ENCODE measurements around the gene ZNF462.

The ZNF462 gene

GRCh38 chr9:107049046-107049802 is 186.3 kb downstream of the ZNF462 start:
- TF ChIP-seq CTCF (IDR thresholded peaks at IDR 0.05; ENCODE audit: low read depth, low read length) (no peak), MYC (IDR thresholded peaks at IDR 0.05; ENCODE audit: low read depth, low read length) (no peak), MAX (IDR thresholded peaks at IDR 0.05; ENCODE audit: low read depth, low read length) (no peak), POLR2A (IDR thresholded peaks at IDR 0.05; ENCODE audit: extremely low read depth, insufficient read length) (no peak)
- no peak for DNase-seq (ENCODE audit: low read depth)
- no peak overlapping the region for H3K4me3 ChIP-seq (ENCODE audit: low read depth, low read length)

- no peak overlapping the region for H3K4me3 ChIP-seq (ENCODE audit: low read depth, low read length)
- no peak for DNase-seq (ENCODE audit: low read depth)
- TF ChIP-seq CTCF (IDR thresholded peaks at IDR 0.05; ENCODE audit: low read depth, low read length): no peak
Measured at GRCh38 chr9:107049803-107050184, 186.8 kb downstream of the ZNF462 start.

- no peak overlapping the region for H3K4me3 ChIP-seq (ENCODE audit: low read depth, low read length)
- no peak for DNase-seq (ENCODE audit: low read depth)
- TF ChIP-seq MYC (IDR thresholded peaks at IDR 0.05; ENCODE audit: low read depth, low read length) (no peak), CTCF (IDR thresholded peaks at IDR 0.05; ENCODE audit: low read depth, low read length) (no peak), POLR2A (IDR thresholded peaks at IDR 0.05; ENCODE audit: extremely low read depth, insufficient read length) (no peak), MAX (IDR thresholded peaks at IDR 0.05; ENCODE audit: low read depth, low read length) (no peak)
Measured at GRCh38 chr9:107051392-107051791, 188.4 kb downstream of the ZNF462 start.

- no peak for DNase-seq (ENCODE audit: low read depth)
Measured at GRCh38 chr9:107054146-107054545, 191.2 kb downstream of the ZNF462 start.

GRCh38 chr9:107059220-107059619 is 196.3 kb downstream of the ZNF462 start:
- no peak for DNase-seq (ENCODE audit: low read depth)
- TF ChIP-seq CTCF (IDR thresholded peaks at IDR 0.05; ENCODE audit: low read depth, low read length): no peak
- TF ChIP-seq MYC (IDR thresholded peaks at IDR 0.05; ENCODE audit: low read depth, low read length): no peak
- TF ChIP-seq POLR2A (IDR thresholded peaks at IDR 0.05; ENCODE audit: extremely low read depth, insufficient read length): no peak
- TF ChIP-seq MAX (IDR thresholded peaks at IDR 0.05; ENCODE audit: low read depth, low read length): no peak
- no peak overlapping the region for H3K4me3 ChIP-seq (ENCODE audit: low read depth, low read length)

More at GRCh38 chr9:107054146-107054545, 191.2 kb downstream of the ZNF462 start:
- no peak overlapping the region for H3K4me3 ChIP-seq (ENCODE audit: low read depth, low read length)
- TF ChIP-seq CTCF (IDR thresholded peaks at IDR 0.05; ENCODE audit: low read depth, low read length) (no peak), MYC (IDR thresholded peaks at IDR 0.05; ENCODE audit: low read depth, low read length) (no peak), MAX (IDR thresholded peaks at IDR 0.05; ENCODE audit: low read depth, low read length) (no peak), POLR2A (IDR thresholded peaks at IDR 0.05; ENCODE audit: extremely low read depth, insufficient read length) (no peak)

- H3K4me3 ChIP-seq (ENCODE audit: low read depth, low read length): no peak overlapping the region
- TF ChIP-seq MYC (IDR thresholded peaks at IDR 0.05; ENCODE audit: low read depth, low read length) (no peak), MAX (IDR thresholded peaks at IDR 0.05; ENCODE audit: low read depth, low read length) (no peak), CTCF (IDR thresholded peaks at IDR 0.05; ENCODE audit: low read depth, low read length) (no peak), POLR2A (IDR thresholded peaks at IDR 0.05; ENCODE audit: extremely low read depth, insufficient read length) (no peak)
- peak; percentile 14 for DNase-seq (ENCODE audit: low read depth)
Measured at GRCh38 chr9:107060062-107060461, 197.1 kb downstream of the ZNF462 start.

All from NB4 (cell line).